IMR-90 (cell line): Measurements from ENCODE around the gene MGA. TPM values are rescaled to one million over a fixed set of nuclear protein-coding genes. Genes with fewer than 3 reads are reported as not detected.

ENCODE experiments used
- ATAC-seq: fragments of 200-7000 bp; cut with Tn5 transposase; 2 replicates; pipeline ENCODE4 v1.9.1; 2020; ENCODE audit warnings: low read depth, mild to moderate bottlenecking, moderate library complexity
- BruUV-seq: library from RNA; stranded (reverse); fragments of 400-500 nt; replicated peaks from 2 replicates; lab custom pipeline; 2021; lab: Mats Ljungman, UMichigan
- CTCF ChIA-PET: fragments of 300-600 bp; formaldehyde crosslinking; extraction: SDS; loops from one replicate; lab custom pipeline; 2021; ENCODE audit warnings: antibody characterized with exemption; lab: Yijun Ruan, JAX
- POLR2A ChIA-PET: fragments of 300-600 bp; sonication (Branson Sonifier 250); formaldehyde crosslinking; loops from one replicate; lab custom pipeline; 2022; ENCODE audit warnings: antibody characterized with exemption; ENCODE audit not compliant: unreplicated experiment; lab: Charles Lee
- DNase-seq: peaks from one replicate; pipeline ENCODE4 v3.0.0; 2013
- H2AFZ ChIP-seq: replicated peaks from 2 replicates; pipeline ENCODE3; 2013; ENCODE audit warnings: low read length, mild to moderate bottlenecking; ENCODE audit not compliant: poor library complexity
- H2AK5ac ChIP-seq: 2 replicates; pipeline ENCODE4 v1.6.1; 2013; ENCODE audit warnings: low read depth, low read length, inconsistent platforms
- H2AK9ac ChIP-seq: replicated peaks from 2 replicates; pipeline ENCODE3; 2013; ENCODE audit warnings: mild to moderate bottlenecking, low read depth, low read length, moderate library complexity; ENCODE audit not compliant: poor library complexity
- H2BK120ac ChIP-seq: 2 replicates; pipeline ENCODE4 v1.6.1; 2013; ENCODE audit warnings: low read depth, low read length, inconsistent platforms
- H2BK15ac ChIP-seq: 3 replicates; pipeline ENCODE4 v1.6.1; 2013; ENCODE audit warnings: low read depth, low read length, inconsistent platforms
- H2BK20ac ChIP-seq: 2 replicates; pipeline ENCODE4 v1.6.1; 2013; ENCODE audit warnings: low read depth, mild to moderate bottlenecking, inconsistent platforms, low read length, moderate library complexity
- H2BK5ac ChIP-seq: 2 replicates; pipeline ENCODE4 v1.6.1; 2013; ENCODE audit warnings: mild to moderate bottlenecking, low read depth, low read length, inconsistent platforms; ENCODE audit not compliant: poor library complexity, severe bottlenecking
- H3K14ac ChIP-seq: replicated peaks from 2 replicates; pipeline ENCODE4 v1.6.1; 2013; ENCODE audit warnings: low read depth, low read length, inconsistent platforms
- H3K18ac ChIP-seq: 2 replicates; pipeline ENCODE4 v1.6.1; 2013; ENCODE audit warnings: low read depth, low read length, control low read depth
- H3K23ac ChIP-seq: 2 replicates; pipeline ENCODE4 v1.6.1; 2013; ENCODE audit warnings: low read depth, low read length, inconsistent platforms
- H3K27ac ChIP-seq: 2 replicates; pipeline ENCODE4 v1.5.1; 2013; ENCODE audit warnings: mild to moderate bottlenecking, control low read depth, low read length; ENCODE audit not compliant: insufficient read depth
- H3K27me3 ChIP-seq: 2 replicates; pipeline ENCODE4 v1.6.1; 2013; ENCODE audit warnings: low read length; ENCODE audit not compliant: control insufficient read depth, insufficient read depth
- H3K36me3 ChIP-seq: 2 replicates; pipeline ENCODE4 v1.6.1; 2013; ENCODE audit warnings: low read length, mixed read lengths; ENCODE audit not compliant: control insufficient read depth, insufficient read depth
- H3K4ac ChIP-seq: 2 replicates; pipeline ENCODE4 v1.6.1; 2013; ENCODE audit warnings: low read depth, low read length, inconsistent platforms
- H3K4me1 ChIP-seq: 2 replicates; pipeline ENCODE4 v1.6.1; 2013; ENCODE audit warnings: low read length, mixed read lengths; ENCODE audit not compliant: control insufficient read depth, insufficient read depth
- H3K4me2 ChIP-seq: 2 replicates; pipeline ENCODE4 v1.6.1; 2013; ENCODE audit warnings: low read depth, mild to moderate bottlenecking, control low read depth, low read length, moderate library complexity
- H3K4me3 ChIP-seq: 2 replicates; pipeline ENCODE4 v1.5.1; 2013; ENCODE audit warnings: low read depth, mild to moderate bottlenecking, control low read depth, low read length, moderate library complexity; ENCODE audit not compliant: insufficient read depth
- H3K56ac ChIP-seq: 2 replicates; pipeline ENCODE4 v1.6.1; 2013; ENCODE audit warnings: low read length, inconsistent platforms; ENCODE audit not compliant: insufficient read depth; ENCODE audit errors: extremely low read depth
- H3K79me1 ChIP-seq, 2 experiments: 2 replicates each; pipeline ENCODE4 v1.6.1; 2013; ENCODE audit warnings: low read length in 2 of 2, inconsistent platforms in 1 of 2, low read depth in 1 of 2
- H3K9ac ChIP-seq: 2 replicates; pipeline ENCODE4 v1.6.1; 2013; ENCODE audit warnings: low read depth, low read length, control low read depth
- H3K9me1 ChIP-seq: 2 replicates; pipeline ENCODE4 v1.6.1; 2013; ENCODE audit warnings: low read length, inconsistent platforms; ENCODE audit not compliant: insufficient read depth
- H3K9me3 ChIP-seq: 2 replicates; pipeline ENCODE4 v1.6.1; 2013; ENCODE audit warnings: low read length; ENCODE audit not compliant: control insufficient read depth, insufficient read depth
- H4K20me1 ChIP-seq: 2 replicates; pipeline ENCODE4 v1.6.1; 2013; ENCODE audit warnings: low read length, inconsistent platforms; ENCODE audit not compliant: insufficient read depth
- H4K5ac ChIP-seq: 2 replicates; pipeline ENCODE4 v1.6.1; 2013; ENCODE audit warnings: mild to moderate bottlenecking, low read depth, low read length, control low read depth
- H4K8ac ChIP-seq, 2 experiments: 2 replicates each; pipeline ENCODE4 v1.6.1; 2013; ENCODE audit warnings: low read depth in 2 of 2, low read length in 2 of 2, control low read depth in 1 of 2, inconsistent platforms in 1 of 2
- H4K91ac ChIP-seq: 2 replicates; pipeline ENCODE4 v1.6.1; 2013; ENCODE audit warnings: low read depth, low read length, inconsistent platforms; ENCODE audit not compliant: insufficient read depth
- CEBPB ChIP-seq: IDR thresholded peaks from 2 replicates; pipeline ENCODE4 v1.6.1; 2012; ENCODE audit warnings: low read depth, low read length, improper control_type of control experiment
- MAFK ChIP-seq: IDR thresholded peaks from 2 replicates; pipeline ENCODE4 v1.6.1; 2012; ENCODE audit warnings: low read depth, low read length, improper control_type of control experiment
- MAZ ChIP-seq: IDR thresholded peaks from 2 replicates; pipeline ENCODE4 v1.6.1; 2012; ENCODE audit warnings: low read depth, mild to moderate bottlenecking, low read length, improper control_type of control experiment, moderate library complexity, borderline replicate concordance
- MXI1 ChIP-seq: IDR thresholded peaks from 2 replicates; pipeline ENCODE4 v1.6.1; 2012; ENCODE audit warnings: low read depth, mild to moderate bottlenecking, low read length, moderate library complexity, borderline replicate concordance
- POLR2A ChIP-seq: IDR thresholded peaks from 2 replicates; pipeline ENCODE4 v1.6.1; 2012; ENCODE audit warnings: mild to moderate bottlenecking, low read depth, low read length
- RAD21 ChIP-seq: IDR thresholded peaks from 2 replicates; pipeline ENCODE4 v1.6.1; 2012; ENCODE audit warnings: low read length, improper control_type of control experiment
- RFX5 ChIP-seq: IDR thresholded peaks from 2 replicates; pipeline ENCODE4 v1.8.0; 2012; ENCODE audit warnings: low read depth, mild to moderate bottlenecking, low read length, moderate library complexity
- SMC3 ChIP-seq: fragments of 150-350 bp; IDR thresholded peaks from 2 replicates; pipeline ENCODE4 v1.6.1; 2016; ENCODE audit warnings: low read depth, mild to moderate bottlenecking, antibody characterized with exemption, low read length, moderate library complexity
- WGBS, 2 experiments: methylation state at CpG; one replicate each; pipeline versions ENCODE4 v1.1.5 to v1.1.7; 2013; ENCODE audit warnings: missing lambda C conversion rate in 2 of 2; ENCODE audit not compliant: insufficient read length in 1 of 2; ENCODE audit errors: extremely low coverage in 2 of 2; 5-methylcytosine and 5-hydroxymethylcytosine counted together
- dilution Hi-C: fragments of 300-500 bp; cut with HindIII; formaldehyde crosslinking; loops from one replicate; pipeline ENCODE4 v1.14.3; 2018; ENCODE audit warnings: low sequenced_read_pairs; ENCODE audit not compliant: unreplicated experiment
- in situ Hi-C: fragments of 300-500 bp; cut with MboI; formaldehyde crosslinking; loops from 3 replicates; pipeline ENCODE4 v1.14.3; 2019; ENCODE audit warnings: low sequenced_read_pairs, inconsistent platforms, mixed read lengths
- intact Hi-C: fragments of 100-400 bp; cut with micrococcal nuclease; formaldehyde crosslinking; loops from 2 replicates; pipeline ENCODE4 v1.10.0; 2022
- polyA plus RNA-seq, 3 experiments: library from polyadenylated mRNA; depleted of rRNA; stranded (reverse); fragments of >200 nt; gene quantifications; 2 replicates each; pipeline ENCODE4 v1.2.3, GENCODE V29; 2012; ENCODE audit warnings: low replicate concordance in 1 of 3
- total RNA-seq: library from RNA; depleted of rRNA; stranded (reverse); fragments of >200 nt; gene quantifications from 2 replicates; pipeline ENCODE4 v1.2.3, GENCODE V29; 2012
- TF ChIP-seq, protein P1 (sequence below): fragments of 150-350 bp; IDR thresholded peaks from 2 replicates; pipeline ENCODE4 v1.6.1; 2016; ENCODE audit warnings: low read depth, mild to moderate bottlenecking, low read length, moderate library complexity, borderline replicate concordance
- TF ChIP-seq, protein P2 (sequence below): conservative IDR thresholded peaks from 2 replicates; pipeline ENCODE4 v1.5.1; 2012; ENCODE audit warnings: mild to moderate bottlenecking, low read depth, low read length, improper control_type of control experiment

MGA gene
- total and polyA plus RNA-seq, 2 of the 4 experiments (the other 2 are of a cell fraction), result 3.2 to 38.0 TPM

DNA sequence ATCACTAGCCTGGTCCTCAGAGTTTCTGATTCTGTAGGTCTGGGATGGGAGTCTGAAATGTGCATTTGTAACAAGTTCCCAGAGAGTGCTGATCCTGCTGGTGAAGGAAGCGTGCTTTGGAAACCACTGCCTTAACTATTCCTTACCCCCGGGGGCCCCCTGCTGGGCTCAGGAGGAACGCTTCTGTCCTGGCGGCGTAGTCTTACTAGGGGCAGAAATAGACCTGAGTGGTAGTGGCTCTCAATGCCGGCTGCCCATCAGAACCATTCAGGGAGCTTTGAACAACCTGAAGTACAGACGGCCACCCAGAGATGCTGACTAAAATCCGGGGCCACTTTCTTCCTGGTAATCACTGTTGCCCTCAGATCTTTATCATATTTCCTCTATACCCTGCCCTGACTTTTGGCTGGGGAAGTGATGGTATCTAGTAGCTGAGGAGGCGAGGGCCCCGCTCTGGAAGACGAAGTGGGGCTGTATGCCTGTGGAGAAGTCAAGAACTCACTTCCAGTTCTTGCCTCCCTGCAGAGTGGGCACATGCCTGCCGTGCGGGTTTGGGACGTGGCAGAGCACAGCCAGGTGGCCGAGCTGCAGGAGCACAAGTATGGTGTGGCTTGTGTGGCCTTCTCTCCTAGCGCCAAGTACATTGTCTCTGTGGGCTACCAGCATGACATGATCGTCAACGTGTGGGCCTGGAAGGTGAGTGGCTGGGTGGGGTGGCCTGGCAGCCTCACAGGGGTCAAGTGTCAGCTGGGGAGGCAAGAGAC is 151.4 kb downstream of the MGA start:
- Histone ChIP-seq H4K20me1 (peaks cover 10% of the 10 kb centered on the region; the same call in 1 of the 2 replicates), H2AK5ac (peak overlapping the region; percentile 48; the same call in 1 of the 2 replicates), H3K9me3 (no peaks in the 10 kb centered on the region), H3K27me3 (no peaks in the 10 kb centered on the region), H3K9me1 (peaks cover 5% of the 10 kb centered on the region; the same call in 1 of the 2 replicates), H3K4me3 (no peak overlapping the region), H3K4me1 (peaks cover 3% of the 10 kb centered on the region), H2AFZ (peak overlapping the region; percentile 46), H4K91ac (no peak overlapping the region), H3K79me1 (peaks cover 7 to 43% of the 10 kb centered on the region in 2 experiments; a peak in 2 of 4 replicates), H3K4ac (no peak overlapping the region), H3K14ac (no peak overlapping the region), H2AK9ac (peak overlapping the region; percentile 84), H3K36me3 (peaks cover 20% of the 10 kb centered on the region; the same call in 1 of the 2 replicates), H2BK15ac (no peak overlapping the region; the same call in 2 of the 3 replicates), H2BK5ac (no peak overlapping the region), H4K8ac (no peak overlapping the region), H4K5ac (no peak overlapping the region), H3K18ac (no peak overlapping the region), H2BK120ac (no peak overlapping the region; the same call in 1 of the 2 replicates), H3K9ac (no peak overlapping the region), H3K27ac (no peak overlapping the region), H3K4me2 (no peak overlapping the region), H2BK20ac (no peak overlapping the region), H3K56ac (no peak overlapping the region), H3K23ac (no peak overlapping the region)
- TF ChIP-seq MXI1, result peak; percentile 65; the same call in 1 of the 2 replicates
- peak; percentile 14; the same call in 1 of the 2 replicates for TF ChIP-seq MAFK
- TF ChIP-seq SMC3, result peak; percentile 99
- TF ChIP-seq RFX5, result no peak
- TF ChIP-seq, protein P1, sequence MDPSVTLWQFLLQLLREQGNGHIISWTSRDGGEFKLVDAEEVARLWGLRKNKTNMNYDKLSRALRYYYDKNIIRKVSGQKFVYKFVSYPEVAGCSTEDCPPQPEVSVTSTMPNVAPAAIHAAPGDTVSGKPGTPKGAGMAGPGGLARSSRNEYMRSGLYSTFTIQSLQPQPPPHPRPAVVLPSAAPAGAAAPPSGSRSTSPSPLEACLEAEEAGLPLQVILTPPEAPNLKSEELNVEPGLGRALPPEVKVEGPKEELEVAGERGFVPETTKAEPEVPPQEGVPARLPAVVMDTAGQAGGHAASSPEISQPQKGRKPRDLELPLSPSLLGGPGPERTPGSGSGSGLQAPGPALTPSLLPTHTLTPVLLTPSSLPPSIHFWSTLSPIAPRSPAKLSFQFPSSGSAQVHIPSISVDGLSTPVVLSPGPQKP, result no peak
- TF ChIP-seq MAZ, result no peak; the same call in 1 of the 2 replicates
- TF ChIP-seq, protein P2, sequence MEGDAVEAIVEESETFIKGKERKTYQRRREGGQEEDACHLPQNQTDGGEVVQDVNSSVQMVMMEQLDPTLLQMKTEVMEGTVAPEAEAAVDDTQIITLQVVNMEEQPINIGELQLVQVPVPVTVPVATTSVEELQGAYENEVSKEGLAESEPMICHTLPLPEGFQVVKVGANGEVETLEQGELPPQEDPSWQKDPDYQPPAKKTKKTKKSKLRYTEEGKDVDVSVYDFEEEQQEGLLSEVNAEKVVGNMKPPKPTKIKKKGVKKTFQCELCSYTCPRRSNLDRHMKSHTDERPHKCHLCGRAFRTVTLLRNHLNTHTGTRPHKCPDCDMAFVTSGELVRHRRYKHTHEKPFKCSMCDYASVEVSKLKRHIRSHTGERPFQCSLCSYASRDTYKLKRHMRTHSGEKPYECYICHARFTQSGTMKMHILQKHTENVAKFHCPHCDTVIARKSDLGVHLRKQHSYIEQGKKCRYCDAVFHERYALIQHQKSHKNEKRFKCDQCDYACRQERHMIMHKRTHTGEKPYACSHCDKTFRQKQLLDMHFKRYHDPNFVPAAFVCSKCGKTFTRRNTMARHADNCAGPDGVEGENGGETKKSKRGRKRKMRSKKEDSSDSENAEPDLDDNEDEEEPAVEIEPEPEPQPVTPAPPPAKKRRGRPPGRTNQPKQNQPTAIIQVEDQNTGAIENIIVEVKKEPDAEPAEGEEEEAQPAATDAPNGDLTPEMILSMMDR, result peak; percentile 97
- no peak for TF ChIP-seq CEBPB
- peak; percentile 62 for TF ChIP-seq POLR2A
- TF ChIP-seq RAD21, result peak; percentile 99
- intact Hi-C loops (loop anchor here (1.0 to 10.0 kb wide), 5 partner anchors 37 to 347 kb away; partner anchors contain the start of gene MAPKBP1), in situ Hi-C loops (loop anchor here (5.0 kb wide), 1 partner anchor 39 kb away; the partner anchor contains the start of gene MAPKBP1), dilution Hi-C loops (no loop called here)
- DNase-seq, result peak; percentile 81
- ATAC-seq, result peak; percentile 100
- ChIA-PET POLR2A (no interaction called here), CTCF (interaction anchor here (0.8 to 4.5 kb wide), 4 partner anchors 34 to 301 kb away, joined by 3 to 54 read pairs (median 3); partner anchors contain the start of gene MAPKBP1)
- no CpG with 5 or more reads among the region's 18 CpGs for WGBS, 2 experiments
- no TSS peak for BruUV-seq
